H1 (cell line): ENCODE results near the gene ZNF189. TPM values are rescaled to one million over a fixed set of nuclear protein-coding genes. Genes with fewer than 3 reads are reported as not detected.

ENCODE experiments used
- CTCF ChIA-PET: fragments of 300-600 bp; sonication (Branson Sonifier 250); formaldehyde crosslinking; loops from one replicate; lab custom pipeline; 2021; ENCODE audit not compliant: partially characterized antibody; lab: Charles Lee
- POLR2A ChIA-PET: fragments of 300-600 bp; sonication (Branson Sonifier 250); formaldehyde crosslinking; loops from one replicate; lab custom pipeline; 2021; ENCODE audit warnings: inconsistent platforms; ENCODE audit not compliant: partially characterized antibody; lab: Charles Lee
- DNase-seq, 2 experiments: peaks; one replicate each; pipeline versions ENCODE4 v3.0.0 to v3.0.0-alpha.2; 2010 to 2022; ENCODE audit warnings: low spot score in 2 of 2, low read depth in 1 of 2, mixed read lengths in 1 of 2
- FAIRE-seq: peaks from 2 replicates; lab custom pipeline; 2011; peaks lifted over from hg19 to GRCh38; lab: Jason Lieb, UNC
- H2AFZ ChIP-seq: 2 replicates; pipeline ENCODE4 v1.8.1; 2012; ENCODE audit warnings: low read length, inconsistent platforms
- H2AK5ac ChIP-seq: 2 replicates; pipeline ENCODE4 v1.6.1; 2013; ENCODE audit warnings: low read depth, low read length
- H2BK120ac ChIP-seq: replicated peaks from 2 replicates; pipeline ENCODE3; 2013; ENCODE audit warnings: low read depth, low read length, inconsistent platforms
- H2BK12ac ChIP-seq: 2 replicates; pipeline ENCODE4 v1.6.1; 2013; ENCODE audit warnings: low read depth, low read length
- H2BK15ac ChIP-seq: 2 replicates; pipeline ENCODE4 v1.6.1; 2013; ENCODE audit warnings: low read length
- H2BK20ac ChIP-seq: 2 replicates; pipeline ENCODE4 v1.6.1; 2013; ENCODE audit warnings: low read length
- H2BK5ac ChIP-seq: 2 replicates; pipeline ENCODE4 v1.6.1; 2013; ENCODE audit warnings: low read depth, low read length
- H3K14ac ChIP-seq: 2 replicates; pipeline ENCODE4 v1.6.1; 2013; ENCODE audit warnings: inconsistent platforms; ENCODE audit not compliant: insufficient read length
- H3K18ac ChIP-seq: 2 replicates; pipeline ENCODE4 v1.6.1; 2013; ENCODE audit warnings: low read length; ENCODE audit errors: extremely low read depth
- H3K23ac ChIP-seq: 2 replicates; pipeline ENCODE4 v1.6.1; 2013; ENCODE audit warnings: inconsistent platforms; ENCODE audit not compliant: insufficient read length
- H3K23me2 ChIP-seq: 2 replicates; pipeline ENCODE4 v1.6.1; 2013; ENCODE audit warnings: low read depth, low read length
- H3K27ac ChIP-seq: 2 replicates; pipeline ENCODE4 v1.6.1; 2011; ENCODE audit warnings: low read depth, low read length, inconsistent platforms
- H3K27me3 ChIP-seq, 4 experiments: replicated peaks in 1 of 4; 1 replicate in 1 of 4; 2 replicates in 3 of 4; pipeline versions ENCODE4 v1.6.1 to v1.8.1; 2011 to 2013; ENCODE audit warnings: low read length in 3 of 4, mild to moderate bottlenecking in 3 of 4, inconsistent platforms in 2 of 4, mixed read lengths in 2 of 4, moderate library complexity in 1 of 4; ENCODE audit not compliant: control insufficient read depth in 3 of 4, insufficient read depth in 3 of 4; ENCODE audit errors: extremely low read depth in 1 of 4
- H3K36me3 ChIP-seq, 4 experiments: 2 replicates each; pipeline versions ENCODE4 v1.6.1 to v1.8.1; 2011 to 2013; ENCODE audit warnings: mild to moderate bottlenecking in 4 of 4, low read length in 3 of 4, moderate library complexity in 2 of 4, control low read depth in 1 of 4, inconsistent platforms in 1 of 4; ENCODE audit not compliant: insufficient read depth in 4 of 4, control insufficient read depth in 2 of 4
- H3K4ac ChIP-seq: replicated peaks from 2 replicates; pipeline ENCODE3; 2013; ENCODE audit warnings: low read length, low read depth, mixed read lengths, inconsistent platforms; ENCODE audit not compliant: insufficient read length
- H3K4me1 ChIP-seq, 4 experiments: replicated peaks in 1 of 4; 1 replicate in 1 of 4; 2 replicates in 3 of 4; pipeline versions ENCODE4 v1.6.1 to v1.8.1; 2011 to 2013; ENCODE audit warnings: low read length in 3 of 4, inconsistent platforms in 2 of 4, mixed read lengths in 1 of 4; ENCODE audit not compliant: insufficient read depth in 4 of 4, control insufficient read depth in 3 of 4
- H3K4me2 ChIP-seq, 2 experiments: 2 replicates each; pipeline versions ENCODE4 v1.6.1 to v1.8.1; 2011 to 2013; ENCODE audit warnings: low read depth in 2 of 2, low read length in 2 of 2, control low read depth in 1 of 2, inconsistent platforms in 1 of 2, mild to moderate bottlenecking in 1 of 2; ENCODE audit not compliant: insufficient read depth in 1 of 2
- H3K4me3 ChIP-seq, 4 experiments: fragments of 200-600, 300-600 bp in 1 of 4; sonication (generic), shearing (Covaris generic), sonication (Bioruptor Twin) in 1 of 4; 2 replicates each; pipeline versions ENCODE4 v1.5.1 to v1.8.1; 2011 to 2016; ENCODE audit warnings: low read length in 4 of 4, low read depth in 3 of 4, control low read depth in 2 of 4, inconsistent platforms in 2 of 4, mild to moderate bottlenecking in 2 of 4, mixed read lengths in 1 of 4, moderate library complexity in 1 of 4; ENCODE audit not compliant: insufficient read depth in 2 of 4; ENCODE audit errors: extremely low read depth in 1 of 4
- H3K56ac ChIP-seq: replicated peaks from 2 replicates; pipeline ENCODE3; 2013; ENCODE audit warnings: low read depth, mild to moderate bottlenecking, mixed read lengths, low read length, inconsistent platforms; ENCODE audit not compliant: insufficient read length
- H3K79me1 ChIP-seq: 2 replicates; pipeline ENCODE4 v1.6.1; 2013; ENCODE audit warnings: low read depth, low read length, control low read depth
- H3K79me2 ChIP-seq, 2 experiments: 2 replicates each; pipeline versions ENCODE4 v1.6.1 to v1.8.1; 2012 to 2013; ENCODE audit warnings: low read length in 2 of 2, mild to moderate bottlenecking in 2 of 2, inconsistent platforms in 1 of 2; ENCODE audit not compliant: insufficient read depth in 2 of 2, control insufficient read depth in 1 of 2
- H3K9ac ChIP-seq, 4 experiments: replicated peaks in 1 of 4; 1 replicate in 1 of 4; 2 replicates in 3 of 4; pipeline versions ENCODE4 v1.6.1 to v1.8.1; 2011 to 2013; ENCODE audit warnings: low read depth in 3 of 4, low read length in 3 of 4, control low read depth in 2 of 4, mild to moderate bottlenecking in 2 of 4, moderate library complexity in 2 of 4, inconsistent platforms in 1 of 4; ENCODE audit errors: extremely low read depth in 1 of 4
- H3K9me3 ChIP-seq, 2 experiments: 2 replicates each; pipeline versions ENCODE4 v1.6.1 to v1.8.1; 2012 to 2013; ENCODE audit warnings: mild to moderate bottlenecking in 2 of 2, moderate library complexity in 2 of 2, control low read depth in 1 of 2, inconsistent platforms in 1 of 2, low read depth in 1 of 2, low read length in 1 of 2, mixed read lengths in 1 of 2; ENCODE audit not compliant: insufficient read depth in 2 of 2
- H4K20me1 ChIP-seq, 2 experiments: replicated peaks in 1 of 2; 2 replicates each; pipeline versions ENCODE3 to v1.8.1; 2011 to 2013; ENCODE audit warnings: inconsistent platforms in 2 of 2, low read length in 2 of 2, mild to moderate bottlenecking in 1 of 2; ENCODE audit not compliant: insufficient read depth in 2 of 2, control insufficient read depth in 1 of 2
- H4K5ac ChIP-seq: 2 replicates; pipeline ENCODE4 v1.6.1; 2013; ENCODE audit warnings: low read length, low read depth, mixed read lengths, inconsistent platforms; ENCODE audit not compliant: insufficient read length
- H4K8ac ChIP-seq: 2 replicates; pipeline ENCODE4 v1.8.0; 2013; ENCODE audit warnings: mild to moderate bottlenecking, moderate library complexity, low read length, inconsistent platforms; ENCODE audit not compliant: insufficient read depth; ENCODE audit errors: extremely low read depth
- H4K91ac ChIP-seq: replicated peaks from 2 replicates; pipeline ENCODE3; 2013; ENCODE audit warnings: low read length, mixed read lengths, inconsistent platforms; ENCODE audit not compliant: insufficient read length
- CBX8 ChIP-seq: fragments of 300-800, 300-1000 bp; sonication (generic); IDR thresholded peaks from 2 replicates; pipeline ENCODE4 v1.7.1; 2016; ENCODE audit warnings: low read depth, low read length, borderline replicate concordance
- CHD2 ChIP-seq: IDR thresholded peaks from 2 replicates; pipeline ENCODE4 v1.6.1; 2012; ENCODE audit warnings: low read length, improper control_type of control experiment
- RFX5 ChIP-seq: IDR thresholded peaks from 2 replicates; pipeline ENCODE4 v1.6.1; 2011; ENCODE audit warnings: low read depth, low read length, improper control_type of control experiment, borderline replicate concordance
- SP4 ChIP-seq: IDR thresholded peaks from 2 replicates; pipeline ENCODE4 v1.6.1; 2012; ENCODE audit warnings: low read length, inconsistent platforms
- TBP ChIP-seq: IDR thresholded peaks from 2 replicates; pipeline ENCODE4 v1.6.1; 2011; ENCODE audit warnings: low read depth, low read length, improper control_type of control experiment
- TCF12 ChIP-seq: IDR thresholded peaks from 2 replicates; pipeline ENCODE4 v1.6.1; 2011; ENCODE audit warnings: low read depth, mild to moderate bottlenecking, low read length
- YY1 ChIP-seq: IDR thresholded peaks from 2 replicates; pipeline ENCODE4 v1.6.1; 2011; ENCODE audit warnings: low read depth, mild to moderate bottlenecking, low read length
- WGBS, 2 experiments: shearing (Covaris generic) in 1 of 2; methylation state at CpG; one replicate each; pipeline versions ENCODE4 v1.1.6 to v1.1.7; 2013 to 2015; ENCODE audit warnings: low lambda C conversion rate in 2 of 2, mixed read lengths in 2 of 2, inconsistent platforms in 1 of 2, low coverage in 1 of 2, missing lambda C conversion rate in 1 of 2; ENCODE audit not compliant: insufficient replicate concordance in 2 of 2, insufficient coverage in 1 of 2, insufficient read length in 1 of 2; ENCODE audit errors: extremely low coverage in 1 of 2, missing lambda C conversion rate in 1 of 2; 5-methylcytosine and 5-hydroxymethylcytosine counted together
- polyA plus RNA-seq, 7 experiments: library from polyadenylated mRNA; depleted of rRNA in 3 of 7; stranded (reverse) in 5 of 7; unstranded in 2 of 7; fragments of >200 nt in 5 of 7; fragments of 200-250 nt in 2 of 7; gene quantifications; 1 replicate in 5 of 7; 2 replicates in 1 of 7; 4 replicates in 1 of 7; pipeline versions ENCODE4 v1.2.1 to v1.2.3, GENCODE V29; 2011 to 2013; ENCODE audit warnings: missing spikeins in 2 of 7, mixed read lengths in 2 of 7
- total RNA-seq: library from RNA; stranded (reverse); fragmentation: NEBNext Ultra II Directional; extraction: Animal tissue kit (Norgen Biotek cat#: 25700); gene quantifications from 2 replicates; pipeline ENCODE4 v1.2.1, GENCODE V29; 2021
- TF ChIP-seq, protein P1 (sequence below): IDR thresholded peaks from 2 replicates; pipeline ENCODE4 v1.6.1; 2012; ENCODE audit warnings: low read length, inconsistent platforms
- TF ChIP-seq, protein P2 (sequence below), 3 experiments: IDR thresholded peaks; 1 replicate in 2 of 3; 2 replicates in 1 of 3; pipeline versions ENCODE4 v1.5.1 to v1.6.1; 2011; ENCODE audit warnings: low read length in 3 of 3, mild to moderate bottlenecking in 3 of 3, inconsistent platforms in 2 of 3, low read depth in 1 of 3, moderate library complexity in 1 of 3; ENCODE audit not compliant: insufficient read depth in 1 of 3; ENCODE audit errors: control extremely low read depth in 1 of 3
- TF ChIP-seq, protein P3 (sequence below): IDR thresholded peaks from 2 replicates; pipeline ENCODE4 v1.6.1; 2012; ENCODE audit warnings: inconsistent platforms

The ZNF189 gene
- total and polyA plus RNA-seq, 2 of the 8 experiments (the other 6 are each of a cell fraction or from before 2014, with no cell fraction given) = 1.9 to 12.3 TPM

- no peak overlapping the region for H3K27ac ChIP-seq
- H3K4me1 ChIP-seq = no peaks in the 10 kb centered on the region
- no peaks in the 10 kb centered on the region for H4K20me1 ChIP-seq
- H3K4me3 ChIP-seq = no peak overlapping the region
- no peak overlapping the region for H4K91ac ChIP-seq
- no peaks in the 10 kb centered on the region for H3K36me3 ChIP-seq
- H2BK5ac ChIP-seq = no peak overlapping the region
- WGBS, 2 experiments = 90% methylated on average over 3 of the region's 3 CpGs; no CpG with 5 or more reads in 1 of the 2 experiments
- no peak overlapping the region for H3K4me2 ChIP-seq
- no peak overlapping the region for H3K56ac ChIP-seq
- no peak overlapping the region for H3K18ac ChIP-seq
- no peaks in the 10 kb centered on the region for H3K27me3 ChIP-seq
- CTCF ChIA-PET = interaction anchor here (0.7 to 1.3 kb wide), 2 partner anchors 14 to 24 kb away, joined by 3 to 6 read pairs; no protein-coding TSS in a partner anchor
- H3K79me2 ChIP-seq = no peaks in the 10 kb centered on the region
- H4K5ac ChIP-seq = no peak overlapping the region
- H3K14ac ChIP-seq = no peak overlapping the region
- H3K9me3 ChIP-seq = no peaks in the 10 kb centered on the region
- no peak overlapping the region for H2BK120ac ChIP-seq
- H2BK12ac ChIP-seq = no peak overlapping the region
- H2BK15ac ChIP-seq = no peak overlapping the region
- no peak overlapping the region for H3K23ac ChIP-seq
- POLR2A ChIA-PET = interaction anchor here (0.6 to 1.2 kb wide), 3 partner anchors 8 to 26 kb away, joined by 3 to 5 read pairs (median 3); no protein-coding TSS in a partner anchor
- FAIRE-seq = no peak
- no peak for DNase-seq
- no peaks in the 10 kb centered on the region for H3K79me1 ChIP-seq
- no peak overlapping the region for H3K9ac ChIP-seq
- no peak overlapping the region for H3K4ac ChIP-seq
- H4K8ac ChIP-seq = no peak overlapping the region
- no peak overlapping the region for H2AK5ac ChIP-seq
- no peak overlapping the region for H2AFZ ChIP-seq
- H2BK20ac ChIP-seq = no peak overlapping the region
- H3K23me2 ChIP-seq = no peaks in the 10 kb centered on the region
- TF ChIP-seq, protein P1, sequence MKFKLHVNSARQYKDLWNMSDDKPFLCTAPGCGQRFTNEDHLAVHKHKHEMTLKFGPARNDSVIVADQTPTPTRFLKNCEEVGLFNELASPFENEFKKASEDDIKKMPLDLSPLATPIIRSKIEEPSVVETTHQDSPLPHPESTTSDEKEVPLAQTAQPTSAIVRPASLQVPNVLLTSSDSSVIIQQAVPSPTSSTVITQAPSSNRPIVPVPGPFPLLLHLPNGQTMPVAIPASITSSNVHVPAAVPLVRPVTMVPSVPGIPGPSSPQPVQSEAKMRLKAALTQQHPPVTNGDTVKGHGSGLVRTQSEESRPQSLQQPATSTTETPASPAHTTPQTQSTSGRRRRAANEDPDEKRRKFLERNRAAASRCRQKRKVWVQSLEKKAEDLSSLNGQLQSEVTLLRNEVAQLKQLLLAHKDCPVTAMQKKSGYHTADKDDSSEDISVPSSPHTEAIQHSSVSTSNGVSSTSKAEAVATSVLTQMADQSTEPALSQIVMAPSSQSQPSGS = no peak
- TF ChIP-seq SP4 (no peak), CBX8 (no peak), CHD2 (no peak), YY1 (no peak), TCF12 (no peak), RFX5 (no peak), TBP (no peak)
- TF ChIP-seq, protein P2, sequence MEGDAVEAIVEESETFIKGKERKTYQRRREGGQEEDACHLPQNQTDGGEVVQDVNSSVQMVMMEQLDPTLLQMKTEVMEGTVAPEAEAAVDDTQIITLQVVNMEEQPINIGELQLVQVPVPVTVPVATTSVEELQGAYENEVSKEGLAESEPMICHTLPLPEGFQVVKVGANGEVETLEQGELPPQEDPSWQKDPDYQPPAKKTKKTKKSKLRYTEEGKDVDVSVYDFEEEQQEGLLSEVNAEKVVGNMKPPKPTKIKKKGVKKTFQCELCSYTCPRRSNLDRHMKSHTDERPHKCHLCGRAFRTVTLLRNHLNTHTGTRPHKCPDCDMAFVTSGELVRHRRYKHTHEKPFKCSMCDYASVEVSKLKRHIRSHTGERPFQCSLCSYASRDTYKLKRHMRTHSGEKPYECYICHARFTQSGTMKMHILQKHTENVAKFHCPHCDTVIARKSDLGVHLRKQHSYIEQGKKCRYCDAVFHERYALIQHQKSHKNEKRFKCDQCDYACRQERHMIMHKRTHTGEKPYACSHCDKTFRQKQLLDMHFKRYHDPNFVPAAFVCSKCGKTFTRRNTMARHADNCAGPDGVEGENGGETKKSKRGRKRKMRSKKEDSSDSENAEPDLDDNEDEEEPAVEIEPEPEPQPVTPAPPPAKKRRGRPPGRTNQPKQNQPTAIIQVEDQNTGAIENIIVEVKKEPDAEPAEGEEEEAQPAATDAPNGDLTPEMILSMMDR (IDR thresholded peaks at IDR 0.05; ENCODE audit: control extremely low read depth in 1 of 3, insufficient read depth in 1 of 3, low read depth in 1 of 3, low read length in 3 of 3) = no peak
- TF ChIP-seq, protein P3, sequence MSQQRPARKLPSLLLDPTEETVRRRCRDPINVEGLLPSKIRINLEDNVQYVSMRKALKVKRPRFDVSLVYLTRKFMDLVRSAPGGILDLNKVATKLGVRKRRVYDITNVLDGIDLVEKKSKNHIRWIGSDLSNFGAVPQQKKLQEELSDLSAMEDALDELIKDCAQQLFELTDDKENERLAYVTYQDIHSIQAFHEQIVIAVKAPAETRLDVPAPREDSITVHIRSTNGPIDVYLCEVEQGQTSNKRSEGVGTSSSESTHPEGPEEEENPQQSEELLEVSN = no peak
These were observed 36.3 kb downstream of the ZNF189 start for GRCh38 chr9:101434998-101435397.
